Endometrial microvascular endothelial cells (primary cell): Measurements from ENCODE around the gene SERPINA12. TPM values are rescaled to one million over a fixed set of nuclear protein-coding genes. Genes with fewer than 3 reads are reported as not detected.
"Not testable (repeated sequence)": the region's sequence is repeated elsewhere in the genome, so short reads cannot be mapped to it uniquely, and the experiment has no call there.

Experiments
- in situ Hi-C: cut with HindIII; loops from 2 replicates; pipeline ENCODE4 v1.10.0; 2017; ENCODE audit warnings: low sequenced_read_pairs, low pct_unique_long_range_greater_than_20kb; ENCODE audit errors: inconsistent ontology term
- total RNA-seq: library from RNA; depleted of rRNA; stranded (reverse); fragments of >200 nt; gene quantifications from one replicate; pipeline ENCODE4 v1.2.3, GENCODE V29; 2015; ENCODE audit errors: inconsistent ontology term

The SERPINA12 gene
- total RNA-seq, 1 donor from 2014 or later = not detected

DNA sequence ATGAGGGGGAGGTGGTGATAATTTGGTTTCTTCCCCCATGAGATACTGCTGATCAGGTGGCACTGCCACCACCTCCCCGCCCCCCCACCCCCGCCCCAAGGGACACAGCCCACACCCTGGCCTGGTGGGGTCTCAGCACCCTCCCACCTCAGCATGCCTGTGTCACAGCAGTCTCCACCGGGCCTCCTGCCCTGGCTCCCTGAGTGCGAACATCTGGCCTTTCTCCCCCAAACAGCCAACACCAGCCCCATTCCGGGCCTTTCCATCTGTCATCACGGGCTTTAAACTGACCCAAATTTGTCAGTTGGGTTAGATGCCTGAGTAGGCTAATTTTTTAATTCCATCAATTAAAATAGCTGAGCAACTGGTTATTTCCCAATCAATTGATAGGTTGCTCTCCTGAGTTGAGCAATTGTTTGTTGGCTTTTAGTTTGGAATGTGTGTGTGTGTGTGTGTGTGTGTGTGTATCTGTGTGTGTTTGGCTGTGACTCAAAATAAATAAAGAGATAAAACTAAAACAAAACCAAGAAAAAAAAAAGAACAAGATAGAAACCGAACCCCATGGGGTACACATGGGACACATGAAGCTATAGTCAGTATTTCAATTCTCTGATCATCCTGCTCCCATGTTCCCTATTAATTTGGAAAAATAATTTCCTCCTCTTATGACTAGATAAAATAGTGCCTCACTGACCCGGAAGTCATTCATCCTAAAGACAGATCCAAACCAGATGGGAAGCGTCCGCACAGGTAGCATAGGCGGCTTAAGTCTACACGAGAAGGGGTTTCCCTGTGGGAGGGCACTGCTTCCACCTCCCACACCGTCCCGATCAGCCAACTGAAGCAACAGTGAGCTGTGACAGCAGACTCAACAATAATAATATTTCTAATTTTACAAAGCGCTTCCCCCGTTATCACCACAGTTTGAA, 7.4 kb downstream of the SERPINA12 start:
- in situ Hi-C loops = no loop called here

DNA sequence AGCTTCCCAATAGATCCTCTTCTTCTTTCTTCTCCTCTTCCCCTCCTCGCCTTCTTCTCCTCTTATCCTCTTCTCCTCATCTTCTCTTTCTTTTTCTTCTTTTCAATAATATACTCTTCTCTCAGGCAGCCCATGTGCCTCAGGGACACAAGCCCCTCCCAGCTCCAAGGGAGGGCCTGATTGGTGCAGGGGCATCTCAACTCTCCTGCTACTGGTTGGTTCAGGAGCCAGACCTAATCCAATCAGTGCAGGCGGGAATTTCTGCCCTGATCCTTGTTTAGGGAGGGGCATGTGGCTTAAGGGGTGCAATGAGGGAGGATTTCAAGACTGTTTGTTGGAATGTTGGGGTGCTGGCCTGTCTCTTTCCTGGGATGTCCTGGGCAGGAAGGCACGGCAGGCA, 9.0 kb downstream of the SERPINA12 start:
- in situ Hi-C loops = no loop called here

DNA sequence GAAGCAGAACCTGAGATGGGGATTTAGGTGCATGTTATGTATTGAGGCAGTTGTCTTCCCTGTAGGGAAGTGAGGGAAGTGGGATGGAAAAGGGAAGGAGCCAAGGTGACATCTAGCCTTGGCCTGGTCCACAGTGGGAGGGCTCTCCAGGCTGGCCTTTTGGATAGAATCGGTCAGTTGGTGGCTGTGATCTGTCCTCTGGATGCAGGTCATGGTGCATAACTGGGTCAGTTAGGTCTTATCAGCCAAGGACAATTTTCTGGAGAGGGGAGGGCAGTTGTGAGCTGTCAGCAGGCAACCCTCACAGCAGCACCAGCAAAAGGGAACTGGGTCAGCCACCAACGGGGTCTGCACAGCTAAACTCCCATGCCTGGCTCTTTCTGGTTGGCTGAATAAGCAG, 9.6 kb downstream of the SERPINA12 start:
- in situ Hi-C loops = no loop called here

DNA sequence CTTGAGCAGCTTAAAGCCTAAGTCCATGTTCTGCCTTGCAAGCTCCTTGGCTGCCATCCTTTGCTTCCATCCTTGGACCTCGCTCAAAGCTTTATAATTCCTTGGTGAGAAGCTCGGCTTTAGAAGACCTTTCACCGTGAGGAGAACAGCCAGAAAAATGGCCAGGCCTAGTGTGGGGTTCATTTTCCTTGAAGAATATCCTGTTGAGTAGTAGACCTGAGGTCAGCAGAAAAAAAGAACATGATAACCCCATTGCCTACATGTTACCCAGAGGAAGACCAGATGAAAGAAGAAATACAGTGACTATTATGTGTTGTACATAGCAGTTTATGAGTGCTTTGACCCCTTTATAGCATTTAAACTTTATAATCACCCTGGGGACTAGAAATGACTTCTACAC, 11.1 kb downstream of the SERPINA12 start:
- in situ Hi-C loops = no loop called here

DNA sequence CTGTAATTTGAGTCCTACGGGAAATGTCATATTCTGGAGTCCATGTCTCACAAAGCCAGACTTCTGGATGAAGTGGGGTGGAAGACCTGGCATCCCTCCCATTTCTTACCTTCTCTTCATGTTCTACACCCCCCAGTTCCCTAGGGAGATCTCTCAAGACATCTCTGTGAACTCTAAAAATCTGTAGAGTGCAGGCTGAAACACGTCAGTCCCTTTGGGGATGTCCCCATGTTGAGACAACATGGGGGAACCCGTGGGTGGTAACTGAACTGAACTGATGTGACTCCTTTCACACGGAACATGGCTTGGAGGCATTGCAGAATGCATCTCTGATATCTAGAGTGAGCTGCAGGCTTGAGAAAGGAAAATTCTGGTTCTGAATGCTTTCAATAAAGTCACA, 15.2 kb downstream of the SERPINA12 start:
- in situ Hi-C loops = no loop called here

DNA sequence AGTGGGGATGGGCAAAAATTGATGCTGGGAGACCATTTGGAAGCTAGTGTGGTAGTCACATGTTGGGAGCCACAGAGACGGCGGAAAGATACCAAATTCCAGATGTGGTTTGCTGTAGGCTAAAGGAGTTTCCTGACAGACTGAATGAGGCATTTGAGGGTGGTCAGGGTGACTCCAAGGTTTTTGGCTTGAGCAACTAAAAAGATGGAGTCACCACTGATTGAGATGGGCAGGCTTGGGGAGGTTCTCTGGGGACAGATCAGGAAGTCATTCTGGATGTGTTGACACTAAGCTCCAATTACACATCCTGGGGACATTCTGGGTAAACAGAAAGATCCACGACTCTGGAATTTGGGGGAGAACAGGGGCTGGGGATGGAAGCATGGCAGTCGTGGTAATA, 17.8 kb downstream of the SERPINA12 start:
- in situ Hi-C loops = no loop called here

DNA sequence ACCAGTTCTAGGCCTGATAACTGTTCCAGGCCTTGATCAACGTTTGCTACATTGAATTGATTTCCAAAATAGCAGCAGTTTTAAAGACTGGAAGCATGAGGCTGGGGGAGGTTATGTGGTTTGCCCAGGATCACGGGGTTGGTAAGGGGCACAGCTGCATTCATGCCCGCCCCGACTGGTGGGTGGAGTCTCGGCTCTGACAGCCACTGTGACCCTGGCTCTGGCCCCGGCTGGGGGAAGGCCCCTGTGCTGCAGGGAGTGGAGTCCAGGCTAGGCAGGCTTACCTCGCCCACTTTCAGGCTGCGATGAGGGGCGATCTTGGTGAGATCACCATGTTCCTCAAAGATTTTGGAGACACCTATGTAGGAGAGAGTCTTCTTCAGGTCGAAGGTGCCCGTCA, 19.9 kb downstream of the SERPINA12 start:
- in situ Hi-C loops = no loop called here

DNA sequence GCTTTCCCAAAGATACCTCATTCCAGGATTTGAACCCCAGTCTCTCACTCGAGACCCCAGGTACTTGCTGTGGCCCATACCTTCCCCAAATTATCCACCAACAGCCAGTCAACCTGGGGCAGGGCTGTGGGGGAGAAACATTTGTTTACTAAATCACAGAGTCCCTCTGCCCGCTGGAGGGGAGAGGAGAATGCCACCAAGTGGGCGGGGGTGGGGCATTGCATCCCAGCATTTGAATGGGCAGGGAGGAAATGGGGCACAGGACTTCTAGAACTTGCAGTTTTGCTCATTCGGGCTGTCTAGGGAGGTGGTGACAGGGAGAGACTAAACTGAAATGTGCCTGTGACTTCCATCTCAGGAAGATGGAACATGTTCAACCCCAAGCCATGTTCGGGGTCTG, 22.4 kb downstream of the SERPINA12 start:
- in situ Hi-C loops = no loop called here

DNA sequence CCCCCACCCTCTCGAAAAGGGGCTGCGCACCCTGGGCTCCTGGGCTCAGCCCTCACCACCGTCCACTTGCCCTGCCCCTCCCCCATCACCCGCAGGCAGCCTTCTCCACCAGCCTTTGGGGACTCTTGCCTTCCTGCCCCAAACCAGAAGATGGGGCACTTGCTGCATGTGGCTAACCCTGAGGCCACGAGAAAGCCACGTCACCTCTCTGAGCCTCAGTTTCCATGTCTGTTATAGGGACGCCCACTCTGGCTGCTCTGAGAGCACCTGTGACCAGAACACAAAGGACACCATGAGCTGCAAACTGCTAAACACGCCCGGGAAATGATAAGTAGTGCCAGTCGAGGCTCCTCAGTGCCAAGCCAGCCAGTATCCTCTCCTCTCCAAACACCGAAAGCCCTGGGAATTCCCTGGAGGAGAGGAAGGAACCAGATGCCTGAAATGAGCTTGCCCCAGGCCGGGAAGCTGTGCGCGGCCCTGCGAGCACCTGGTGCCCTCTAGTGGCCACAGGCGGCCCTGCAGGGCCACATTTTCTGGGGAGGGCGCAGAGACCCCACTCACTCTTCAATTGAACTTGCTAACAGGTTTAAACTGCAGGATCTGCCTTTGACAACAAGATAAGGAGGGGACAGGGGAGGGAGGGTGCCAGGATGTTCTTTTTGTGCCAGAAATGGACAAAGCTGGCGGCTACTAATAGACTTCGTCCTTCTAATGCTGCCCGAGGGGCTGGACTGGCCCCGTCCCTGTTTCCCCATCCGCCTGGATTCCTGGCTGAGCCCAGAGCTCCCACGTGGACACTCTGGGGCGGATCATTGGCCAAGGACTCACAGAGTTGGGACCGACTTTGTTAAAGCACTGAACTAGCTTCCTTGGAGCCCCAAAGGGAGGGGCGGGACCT, 23.1 kb downstream of the SERPINA12 start:
- in situ Hi-C loops = no loop called here

DNA sequence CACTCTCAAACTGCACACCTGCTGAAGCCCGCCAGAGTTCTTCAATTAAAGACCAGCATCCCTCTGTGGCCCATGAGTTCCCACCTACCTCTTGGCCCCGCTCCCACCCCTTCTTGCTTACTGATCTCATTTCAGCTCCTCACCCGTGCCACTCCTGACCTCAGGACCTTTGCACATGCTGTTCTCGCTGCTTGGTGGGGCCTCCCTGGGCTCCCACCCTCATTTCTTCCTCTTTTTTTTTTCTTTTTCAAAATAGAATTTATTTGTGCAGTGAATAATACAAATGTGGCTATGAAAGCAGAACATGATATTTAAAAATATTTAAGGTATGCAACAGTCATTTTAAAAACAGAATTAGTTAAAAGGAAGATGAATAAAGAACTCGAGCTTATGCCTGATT, 24.8 kb downstream of the SERPINA12 start:
- in situ Hi-C loops = no loop called here

DNA sequence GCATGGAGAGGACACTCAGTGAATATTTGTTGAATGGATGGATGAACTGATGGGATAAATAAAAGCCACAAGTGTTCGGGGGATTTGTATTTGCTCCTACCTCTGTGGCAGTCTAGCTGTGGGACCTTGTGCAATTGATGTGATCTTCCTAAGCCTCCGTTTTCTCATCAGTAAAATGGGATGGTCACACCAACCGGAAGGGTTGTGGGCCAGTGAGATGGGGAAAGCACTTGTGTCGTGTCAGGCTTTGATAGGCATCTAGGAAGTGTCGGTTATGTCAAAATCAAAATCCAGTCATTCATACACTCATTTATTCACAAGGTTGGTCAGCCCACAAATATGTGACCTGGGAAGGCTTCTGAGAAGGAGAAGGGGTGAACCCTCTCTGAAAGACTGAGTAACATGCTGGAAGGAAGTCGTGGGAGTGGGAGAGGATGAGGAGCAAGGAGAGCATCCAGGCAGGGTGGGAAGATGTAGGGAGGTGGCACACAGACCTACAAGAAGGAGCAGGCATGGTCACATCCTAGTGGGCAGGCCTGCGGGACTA, 25.5 kb downstream of the SERPINA12 start:
- in situ Hi-C loops = no loop called here

DNA sequence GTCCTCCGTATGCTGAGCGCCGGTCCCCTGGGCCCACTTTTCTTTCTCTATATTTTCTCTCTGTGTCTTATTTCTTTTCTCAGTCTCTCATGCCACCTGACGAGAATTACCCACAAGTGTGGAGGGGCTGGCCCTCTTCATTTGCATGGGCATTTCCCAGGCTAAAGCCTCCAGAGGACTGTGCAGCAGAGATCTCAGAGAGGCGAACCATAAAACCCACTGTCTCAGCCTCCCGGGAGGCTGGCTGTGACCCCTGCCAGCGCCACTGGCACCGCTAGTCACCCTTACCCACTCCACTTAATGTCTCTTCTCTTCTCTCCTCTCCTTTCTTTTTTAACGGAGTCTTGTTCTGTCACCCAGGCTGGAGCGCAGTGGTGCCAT, 26.2 kb downstream of the SERPINA12 start:
- in situ Hi-C loops = no loop called here

DNA sequence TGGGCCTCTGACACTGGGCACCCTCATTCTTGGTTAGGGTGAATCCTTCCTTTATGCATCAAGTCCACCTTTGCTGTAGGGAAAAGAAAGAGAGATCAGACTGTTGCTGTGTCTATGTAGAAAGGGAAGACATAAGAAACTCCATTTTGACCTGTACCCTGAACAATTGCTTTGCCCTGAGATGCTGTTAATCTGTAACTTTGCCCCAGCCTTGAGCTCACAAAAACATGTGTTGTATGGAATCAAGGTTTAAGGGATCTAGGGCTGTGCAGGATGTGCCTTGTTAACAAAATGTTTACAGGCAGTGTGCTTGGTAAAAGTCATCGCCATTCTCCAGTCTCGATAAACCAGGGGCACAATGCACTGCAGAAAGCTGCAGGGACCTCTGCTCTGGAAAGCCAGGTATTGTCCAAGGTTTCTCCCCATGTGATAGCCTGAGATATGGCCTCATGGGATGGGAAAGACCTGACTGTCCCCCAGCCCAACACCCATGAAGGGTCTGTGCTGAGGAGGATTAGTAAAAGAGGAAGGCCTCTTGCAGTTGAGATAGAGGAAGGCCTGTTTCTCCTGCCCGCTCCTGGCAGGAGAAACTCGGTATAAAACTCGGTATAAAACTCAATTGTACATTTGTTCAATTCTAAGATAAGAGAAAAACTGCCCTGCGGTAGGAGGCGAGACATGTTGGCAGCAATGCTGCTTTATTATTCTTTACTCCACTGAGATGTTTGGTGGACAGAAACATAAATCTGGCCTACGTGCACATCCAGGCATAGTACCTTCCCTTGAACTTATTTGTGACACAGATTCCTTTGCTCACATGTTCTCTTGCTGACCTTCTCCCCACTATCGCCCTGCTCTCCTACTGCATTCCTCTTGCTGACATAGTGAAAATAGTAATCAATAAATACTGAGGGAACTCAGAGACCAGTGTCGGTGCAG, 26.9 kb downstream of the SERPINA12 start:
- in situ Hi-C loops = not testable (repeated sequence)

DNA sequence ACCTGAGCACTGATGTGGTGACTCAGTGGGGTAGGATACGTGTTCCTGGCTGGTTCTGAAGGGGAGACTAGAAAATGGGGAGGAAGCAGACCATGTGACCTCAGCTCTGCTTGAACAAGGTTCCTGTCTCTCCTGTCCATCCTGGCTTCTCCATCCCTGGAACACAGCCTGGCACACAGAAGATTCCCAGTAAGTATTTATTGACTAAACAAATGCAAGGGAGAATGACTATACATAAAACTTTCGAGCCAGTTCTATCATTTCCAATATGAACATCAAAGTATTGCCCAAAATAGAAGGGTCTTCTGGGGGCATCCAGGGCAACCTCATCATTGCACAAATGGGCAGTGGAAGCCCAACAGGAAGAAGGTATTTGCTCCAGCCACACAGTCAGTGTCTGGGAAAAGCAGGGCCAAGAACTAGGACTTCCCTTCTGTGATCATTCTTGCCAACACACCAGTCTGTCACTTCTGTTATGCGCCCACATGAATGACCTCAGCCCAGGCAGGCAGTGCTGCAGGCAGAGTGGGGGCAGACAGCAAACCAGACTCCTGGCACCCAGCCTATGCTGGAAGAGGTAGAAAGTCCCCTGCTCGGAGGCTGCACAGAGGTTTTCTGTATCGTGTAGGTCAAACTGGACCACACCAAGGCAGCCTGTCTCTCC, 27.7 kb downstream of the SERPINA12 start:
- in situ Hi-C loops = no loop called here

DNA sequence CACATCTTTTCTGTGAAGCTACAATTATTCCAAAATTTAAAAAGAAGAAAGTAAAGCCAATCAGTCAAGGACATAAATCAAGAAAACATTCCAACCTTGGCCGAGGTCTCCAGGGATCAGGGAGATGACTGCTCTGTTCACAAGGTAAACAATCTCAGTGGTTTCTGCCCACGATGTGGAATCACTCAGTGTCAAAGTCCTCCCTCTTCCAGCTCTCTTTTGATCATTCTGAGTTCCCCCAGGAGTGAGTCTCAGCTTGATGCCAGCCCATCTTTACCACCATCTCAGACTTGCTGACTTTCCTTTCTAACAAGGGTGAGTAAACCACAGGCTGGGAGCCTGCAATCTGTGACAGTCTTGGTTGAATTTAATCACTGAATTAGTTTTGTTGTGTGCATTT, 28.5 kb downstream of the SERPINA12 start:
- in situ Hi-C loops = no loop called here

DNA sequence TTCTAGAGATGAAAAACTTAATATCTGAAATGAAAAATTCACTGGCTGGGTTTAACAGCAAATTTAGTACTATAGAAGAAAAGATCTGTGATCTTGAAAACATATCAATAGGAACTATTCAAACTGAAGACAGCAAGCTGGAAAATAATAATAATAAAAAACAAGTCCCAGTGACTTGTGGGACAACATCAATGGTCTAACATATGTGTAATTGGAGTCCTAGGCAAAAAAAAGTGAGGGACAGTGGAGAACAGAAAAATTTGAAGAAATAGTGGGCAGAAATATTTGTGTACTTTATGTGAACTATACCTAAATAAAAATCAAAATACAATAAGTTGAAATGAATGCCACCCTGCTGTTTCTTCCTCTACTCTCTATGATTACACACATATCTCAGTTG, 30.8 kb downstream of the SERPINA12 start:
- in situ Hi-C loops = no loop called here

DNA sequence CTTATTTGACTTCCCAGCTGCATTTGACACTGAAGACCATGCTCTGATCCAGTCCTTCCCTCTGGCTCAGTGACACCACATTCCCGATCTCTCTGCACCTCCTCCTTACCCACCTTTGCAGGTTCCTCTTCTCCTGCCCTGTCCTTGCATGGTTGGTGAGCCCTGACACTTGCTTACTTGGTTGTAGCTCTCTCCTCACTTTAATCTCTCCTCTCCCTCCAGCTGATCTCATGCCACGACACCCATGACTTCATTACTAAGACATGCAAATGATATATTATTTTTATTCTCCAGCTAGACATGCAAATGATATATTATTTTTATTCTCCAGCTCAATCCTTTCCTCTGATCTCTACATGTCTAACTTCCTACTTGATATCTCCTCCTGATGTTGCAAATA, 33.2 kb downstream of the SERPINA12 start, which contains the start of gene SERPINA9:
Gene SERPINA9 (minus strand): TSS at position 175 of the 400 bp plus-strand sequence. CDS start 6,357 bp downstream, outside the sequence.
- in situ Hi-C loops = no loop called here

DNA sequence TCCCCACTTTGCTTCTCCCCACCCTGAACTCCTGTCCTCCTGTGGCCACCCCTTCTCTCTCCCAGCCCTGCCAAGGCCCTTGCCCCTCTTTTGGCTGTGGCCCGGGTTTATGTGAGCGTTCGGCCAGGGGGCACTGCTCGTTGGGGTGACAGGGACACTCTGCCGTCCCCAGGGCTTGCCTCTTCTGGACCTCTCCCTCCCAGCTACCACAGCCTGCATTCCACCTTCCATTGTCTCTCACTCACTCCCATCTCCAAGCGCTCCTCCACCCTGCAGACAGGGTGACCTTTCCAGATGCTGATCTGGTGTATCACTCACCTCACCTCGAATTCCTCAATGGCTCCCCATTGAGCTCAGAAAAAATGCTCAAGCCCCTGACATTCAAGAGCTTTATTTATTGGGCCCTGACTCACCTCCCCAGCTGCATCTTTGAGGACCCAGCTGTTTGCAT, 34.7 kb downstream of the SERPINA12 start:
- in situ Hi-C loops = no loop called here
